M059J (cell line): ENCODE results near the gene MORC1. TPM values are rescaled to one million over a fixed set of nuclear protein-coding genes. Genes with fewer than 3 reads are reported as not detected.

Experiments used
- DNase-seq: peaks from one replicate; pipeline ENCODE4 v3.0.0-alpha.2; 2012; ENCODE audit warnings: low read depth
- total RNA-seq: library from RNA; depleted of rRNA; stranded (reverse); fragments of >200 nt; shearing (Covaris generic); gene quantifications from 2 replicates; pipeline ENCODE4 v1.2.3, GENCODE V29; 2014; rRNA removed

The MORC1 gene
- total RNA-seq, 1 experiment from 2014 or later = 0.02 TPM

DNA sequence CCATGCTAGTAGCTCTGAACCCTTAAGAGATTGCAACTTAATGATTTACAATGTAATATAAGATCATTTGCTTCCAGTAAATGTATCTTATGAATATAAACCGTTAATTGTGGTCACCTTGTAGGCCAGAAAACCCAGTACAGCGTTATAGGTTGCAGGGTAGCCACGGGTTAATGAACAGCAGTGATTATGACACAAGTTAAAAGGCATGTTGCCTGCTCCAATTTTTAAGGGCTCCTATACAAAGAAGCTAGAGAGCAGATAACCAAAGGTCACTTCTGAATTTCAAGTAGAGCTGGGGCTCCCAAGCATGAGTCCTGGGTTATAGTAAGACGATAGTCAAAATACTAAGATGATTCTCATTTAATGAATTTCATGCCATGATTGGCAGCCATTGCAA is 177.8 kb downstream of the MORC1 start:
- peak; percentile 27 for DNase-seq

DNA sequence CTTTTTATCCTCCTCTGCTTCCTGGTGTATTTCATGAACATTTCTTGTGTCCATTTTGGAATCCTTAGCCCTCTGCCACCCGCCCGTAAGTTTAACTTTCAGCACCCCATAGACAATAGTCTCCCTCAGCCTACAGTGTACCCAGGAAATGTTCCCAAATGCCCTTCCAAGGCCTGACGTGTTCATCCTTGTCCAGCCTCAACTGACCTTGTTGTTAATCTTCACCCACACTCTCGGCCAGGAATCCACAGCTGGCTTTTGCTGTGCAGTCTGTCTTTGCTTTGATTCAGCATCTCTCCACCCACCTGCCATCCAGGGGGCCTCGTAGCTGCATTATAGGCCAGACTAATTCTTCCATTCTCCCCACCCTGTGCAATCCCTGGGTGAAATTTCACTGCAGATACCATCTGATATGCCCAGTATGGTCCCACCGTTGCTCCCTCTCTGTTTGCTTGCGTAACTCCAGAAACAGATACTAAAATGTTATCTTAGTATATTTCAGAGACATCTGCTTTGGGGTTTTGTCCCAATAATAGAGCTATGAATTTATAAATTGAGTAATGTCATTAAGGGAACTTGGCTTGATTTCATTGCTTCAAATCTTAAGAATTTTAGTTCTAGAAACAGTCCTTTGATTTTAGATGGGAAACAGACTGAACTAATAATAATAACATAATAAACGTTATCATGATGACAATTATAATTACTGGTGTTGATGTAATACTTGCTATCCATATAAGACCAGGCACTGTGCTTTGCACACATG is 180.8 kb downstream of the MORC1 start:
- DNase-seq = no peak

DNA sequence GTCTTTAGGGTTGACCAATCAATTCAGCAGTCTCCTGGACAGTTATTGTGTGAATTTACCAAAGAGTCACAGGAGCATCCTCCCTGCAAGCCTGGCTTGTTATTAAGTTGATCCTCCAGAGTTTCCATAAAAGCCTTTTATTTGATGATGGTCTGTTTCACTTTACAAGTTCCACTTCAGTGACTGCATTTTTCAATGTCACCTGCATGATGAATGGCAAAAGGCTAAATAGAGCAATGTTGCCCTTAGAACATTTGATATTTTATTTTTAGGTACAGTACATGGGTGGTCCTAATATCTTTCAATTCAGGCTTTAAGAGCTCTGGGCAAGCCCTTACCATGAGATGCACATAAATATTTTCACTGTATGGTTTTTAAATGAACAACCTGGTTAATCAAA is 186.9 kb downstream of the MORC1 start:
- DNase-seq = no peak

DNA sequence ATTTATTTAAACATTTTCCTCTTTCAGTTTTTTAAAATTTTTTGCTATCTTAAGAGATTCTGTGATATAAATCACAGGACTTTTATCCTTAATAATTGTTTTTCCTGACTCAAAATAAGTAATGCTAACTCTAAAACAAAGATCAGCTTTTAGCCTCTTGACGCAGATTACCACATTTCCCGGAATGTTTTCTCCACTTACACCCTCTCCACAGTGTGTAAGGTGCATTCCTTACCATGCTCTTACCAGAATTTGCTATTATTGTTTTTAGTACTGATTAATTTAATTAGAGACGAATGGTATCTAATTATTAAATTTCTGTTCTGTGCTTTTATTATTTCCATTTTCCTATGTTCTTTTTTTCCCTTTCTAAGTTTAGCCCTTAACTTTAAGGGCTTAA is 199.1 kb downstream of the MORC1 start:
- no peak for DNase-seq

DNA sequence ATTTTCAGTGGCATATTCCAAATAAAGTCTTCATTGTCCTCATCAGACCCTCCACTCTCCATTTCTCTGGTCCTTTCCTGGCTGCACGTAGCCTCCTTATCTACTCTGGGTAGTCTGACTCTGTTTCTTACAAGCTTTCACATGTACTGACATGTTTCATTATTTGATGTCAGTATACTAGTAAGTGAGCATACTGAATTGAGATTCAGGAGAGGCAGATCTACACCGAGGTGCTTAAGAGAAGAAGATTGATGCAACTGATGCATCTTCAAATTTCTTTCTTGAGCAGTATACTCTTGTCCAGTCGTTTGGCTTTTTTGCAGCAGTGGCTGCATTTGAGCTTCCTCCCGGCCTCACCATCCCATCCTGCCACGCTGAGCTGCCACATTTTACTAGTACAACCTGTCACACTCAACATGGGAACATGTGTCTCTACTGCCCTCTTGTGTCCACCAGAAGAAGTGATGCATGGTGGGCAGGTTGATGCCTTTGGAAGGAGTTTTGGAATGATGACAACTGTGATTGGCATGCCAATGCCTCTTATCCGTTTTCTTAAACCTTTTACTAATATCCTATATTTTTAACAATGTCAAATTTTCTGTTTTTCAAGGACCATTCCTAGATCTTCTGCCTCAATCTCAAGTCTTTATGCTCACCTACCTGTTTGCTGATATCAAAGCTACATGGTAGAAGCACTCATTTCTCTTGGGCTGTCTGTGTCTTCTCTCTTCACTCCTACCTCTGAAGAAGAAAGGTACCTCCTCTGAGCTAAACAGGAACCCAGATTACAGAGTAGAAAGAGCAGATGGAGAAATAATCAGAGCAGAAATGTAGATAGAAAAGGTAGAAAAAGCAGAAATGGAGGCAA is 202.9 kb downstream of the MORC1 start:
- peak; percentile 77 for DNase-seq

DNA sequence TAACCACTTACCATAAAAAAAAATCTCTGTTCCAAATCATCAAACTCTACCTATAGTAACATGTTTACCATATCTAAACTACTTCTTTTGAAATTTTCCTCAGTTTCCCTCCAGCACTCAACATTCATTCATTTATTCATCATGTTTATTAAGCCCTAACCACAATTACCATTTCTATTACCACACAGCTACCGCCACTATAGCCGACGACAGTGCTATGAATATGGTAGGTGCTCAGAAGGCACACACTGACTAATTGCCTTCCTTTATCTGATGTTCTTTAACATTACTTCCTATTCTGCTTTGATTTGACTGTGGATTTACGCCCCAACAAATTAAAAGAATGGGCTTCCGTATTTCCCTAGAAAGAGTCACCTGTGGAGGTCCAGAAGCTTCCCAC is 208.1 kb downstream of the MORC1 start:
- DNase-seq = no peak

Other genes with a start within 250 kb of the MORC1 start
- gene GUCA1C, start 164.3 kb downstream of the MORC1 start, total RNA-seq = 0.39 TPM in 1 of 2 replicates, not detected in the other
- not detected in 2 replicates for gene C3orf85, start 18.6 kb upstream of the MORC1 start, total RNA-seq
- not detected in 2 replicates for gene DPPA2, start 198.4 kb upstream of the MORC1 start, total RNA-seq
- gene DPPA4, start 219.4 kb upstream of the MORC1 start, total RNA-seq = not detected in 2 replicates